WTC11 (cell line): ENCODE data around the gene CPNE7. TPM values are rescaled to one million over a fixed set of nuclear protein-coding genes. Genes with fewer than 3 reads are reported as not detected.

ENCODE experiments used
- CREB1 ChIP-seq: sonication (generic); formaldehyde crosslinking; IDR thresholded peaks from 2 replicates; pipeline ENCODE4 v1.8.0; 2023; ENCODE audit warnings: mild to moderate bottlenecking, missing genetic modification reagents
- ELF4 ChIP-seq: sonication (generic); formaldehyde crosslinking; IDR thresholded peaks from 2 replicates; pipeline ENCODE4 v1.8.1; 2022; ENCODE audit warnings: low read depth, mild to moderate bottlenecking, moderate library complexity, missing genetic modification reagents
- FOXJ3 ChIP-seq: sonication (generic); formaldehyde crosslinking; IDR thresholded peaks from 2 replicates; pipeline ENCODE4 v1.9.0; 2021; ENCODE audit warnings: missing genetic modification reagents, mild to moderate bottlenecking, borderline replicate concordance
- GABPB1 ChIP-seq: sonication (generic); formaldehyde crosslinking; IDR thresholded peaks from 2 replicates; pipeline ENCODE4 v1.8.1; 2023; ENCODE audit warnings: mild to moderate bottlenecking, missing genetic modification reagents
- NFATC4 ChIP-seq: fragments of 250-450 bp; sonication (Bioruptor Pico); IDR thresholded peaks from 2 replicates; pipeline ENCODE4 v1.9.0; 2021; ENCODE audit warnings: mild to moderate bottlenecking
- NFYB ChIP-seq: sonication (generic); formaldehyde crosslinking; conservative IDR thresholded peaks from 2 replicates; pipeline ENCODE4 v1.8.0; 2022; ENCODE audit warnings: low read depth, missing genetic modification reagents
- NR2C2 ChIP-seq: sonication (generic); formaldehyde crosslinking; IDR thresholded peaks from 2 replicates; pipeline ENCODE4 v1.8.0; 2022; ENCODE audit warnings: mild to moderate bottlenecking, missing genetic modification reagents
- RORB ChIP-seq: fragments of 250-450 bp; sonication (Bioruptor Pico); IDR thresholded peaks from 2 replicates; pipeline ENCODE4 v1.9.0; 2021; ENCODE audit warnings: mild to moderate bottlenecking
- SP1 ChIP-seq: sonication (generic); formaldehyde crosslinking; conservative IDR thresholded peaks from 2 replicates; pipeline ENCODE4 v1.8.1; 2022; ENCODE audit warnings: missing genetic modification reagents
- TEAD4 ChIP-seq: sonication (generic); formaldehyde crosslinking; IDR thresholded peaks from 2 replicates; pipeline ENCODE4 v1.8.0; 2022; ENCODE audit warnings: mild to moderate bottlenecking, missing genetic modification reagents
- ZNF138 ChIP-seq: sonication (generic); formaldehyde crosslinking; conservative IDR thresholded peaks from 2 replicates; pipeline ENCODE4 v1.8.1; 2022; ENCODE audit warnings: mild to moderate bottlenecking, moderate library complexity, missing genetic modification reagents
- ZNF416 ChIP-seq: fragments of 250-450 bp; sonication (Bioruptor Pico); IDR thresholded peaks from 2 replicates; pipeline ENCODE4 v1.9.0; 2021; ENCODE audit warnings: mild to moderate bottlenecking, inconsistent platforms
- total RNA-seq: library from RNA; stranded (reverse); gene quantifications from 3 replicates; pipeline ENCODE4 v1.2.3, GENCODE V29; 2021
- TF ChIP-seq, protein P1 (sequence below): sonication (generic); formaldehyde crosslinking; IDR thresholded peaks from 2 replicates; pipeline ENCODE4 v1.8.0; 2022; ENCODE audit warnings: mild to moderate bottlenecking, missing genetic modification reagents
- TF ChIP-seq, protein P2 (sequence below): fragments of 250-450 bp; sonication (Bioruptor Pico); IDR thresholded peaks from 2 replicates; pipeline ENCODE4 v1.9.0; 2021; ENCODE audit warnings: mild to moderate bottlenecking
- TF ChIP-seq, protein P3 (sequence below): sonication (generic); formaldehyde crosslinking; IDR thresholded peaks from 2 replicates; pipeline ENCODE4 v1.8.1; 2023; ENCODE audit warnings: mild to moderate bottlenecking, missing genetic modification reagents
- TF ChIP-seq, protein P4 (sequence below): sonication (generic); formaldehyde crosslinking; IDR thresholded peaks from 2 replicates; pipeline ENCODE4 v1.8.0; 2022; ENCODE audit warnings: mild to moderate bottlenecking, missing genetic modification reagents
- TF ChIP-seq, protein P5 (sequence below): sonication (generic); formaldehyde crosslinking; conservative IDR thresholded peaks from 2 replicates; pipeline ENCODE4 v1.8.1; 2022; ENCODE audit warnings: mild to moderate bottlenecking, missing genetic modification reagents
- TF ChIP-seq, protein P6 (sequence below): sonication (generic); formaldehyde crosslinking; IDR thresholded peaks from 2 replicates; pipeline ENCODE4 v1.8.0; 2023; ENCODE audit warnings: missing genetic modification reagents, mild to moderate bottlenecking, borderline replicate concordance
- TF ChIP-seq, protein P7 (sequence below): sonication (generic); formaldehyde crosslinking; IDR thresholded peaks from 2 replicates; pipeline ENCODE4 v1.8.1; 2022; ENCODE audit warnings: missing genetic modification reagents, borderline replicate concordance

CPNE7 gene
- total RNA-seq, 1 experiment from 2014 or later: 42.6 TPM

DNA sequence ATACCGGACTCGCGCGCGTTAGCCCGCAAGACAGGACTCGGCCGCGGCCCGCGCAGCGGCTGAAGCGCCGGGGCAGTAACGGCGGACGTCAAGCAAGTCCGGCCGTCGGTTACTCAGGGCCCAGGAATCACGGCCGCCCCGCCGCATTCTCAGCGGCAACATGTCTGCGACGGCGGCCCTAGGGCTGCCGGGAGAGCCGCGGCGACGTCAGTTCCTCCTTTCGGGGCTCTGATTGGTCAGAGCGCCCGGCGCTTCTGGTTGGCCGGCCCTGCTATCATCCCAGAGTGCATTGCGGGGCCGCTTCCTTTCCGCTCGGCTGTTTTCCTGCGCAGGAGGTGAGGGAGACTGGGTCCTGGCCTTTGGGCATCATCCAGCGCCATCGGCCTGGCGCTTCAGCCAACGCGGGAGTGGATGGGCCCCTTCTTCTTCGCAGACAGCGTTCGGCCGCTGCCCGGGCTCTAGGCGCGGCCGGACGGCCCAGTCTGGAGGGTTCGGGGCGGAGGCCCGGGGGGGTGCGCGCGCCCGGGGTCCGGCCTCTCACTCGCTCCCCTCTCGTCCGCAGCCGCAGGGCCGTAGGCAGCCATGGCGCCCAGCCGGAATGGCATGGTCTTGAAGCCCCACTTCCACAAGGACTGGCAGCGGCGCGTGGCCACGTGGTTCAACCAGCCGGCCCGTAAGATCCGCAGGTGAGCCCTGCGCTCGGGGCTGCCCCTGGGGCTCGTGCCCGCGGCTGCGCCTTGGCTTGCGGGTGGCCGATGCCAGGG lies 15.0 kb upstream of the CPNE7 start, which contains the start of gene RPL13 (continued):
- TF ChIP-seq, protein P1, sequence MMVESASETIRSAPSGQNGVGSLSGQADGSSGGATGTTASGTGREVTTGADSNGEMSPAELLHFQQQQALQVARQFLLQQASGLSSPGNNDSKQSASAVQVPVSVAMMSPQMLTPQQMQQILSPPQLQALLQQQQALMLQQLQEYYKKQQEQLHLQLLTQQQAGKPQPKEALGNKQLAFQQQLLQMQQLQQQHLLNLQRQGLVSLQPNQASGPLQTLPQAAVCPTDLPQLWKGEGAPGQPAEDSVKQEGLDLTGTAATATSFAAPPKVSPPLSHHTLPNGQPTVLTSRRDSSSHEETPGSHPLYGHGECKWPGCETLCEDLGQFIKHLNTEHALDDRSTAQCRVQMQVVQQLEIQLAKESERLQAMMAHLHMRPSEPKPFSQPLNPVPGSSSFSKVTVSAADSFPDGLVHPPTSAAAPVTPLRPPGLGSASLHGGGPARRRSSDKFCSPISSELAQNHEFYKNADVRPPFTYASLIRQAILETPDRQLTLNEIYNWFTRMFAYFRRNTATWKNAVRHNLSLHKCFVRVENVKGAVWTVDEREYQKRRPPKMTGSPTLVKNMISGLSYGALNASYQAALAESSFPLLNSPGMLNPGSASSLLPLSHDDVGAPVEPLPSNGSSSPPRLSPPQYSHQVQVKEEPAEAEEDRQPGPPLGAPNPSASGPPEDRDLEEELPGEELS (CRISPR knock-in tag): peak; percentile 90; the same call in 1 of the 2 replicates
- TF ChIP-seq, protein P2, sequence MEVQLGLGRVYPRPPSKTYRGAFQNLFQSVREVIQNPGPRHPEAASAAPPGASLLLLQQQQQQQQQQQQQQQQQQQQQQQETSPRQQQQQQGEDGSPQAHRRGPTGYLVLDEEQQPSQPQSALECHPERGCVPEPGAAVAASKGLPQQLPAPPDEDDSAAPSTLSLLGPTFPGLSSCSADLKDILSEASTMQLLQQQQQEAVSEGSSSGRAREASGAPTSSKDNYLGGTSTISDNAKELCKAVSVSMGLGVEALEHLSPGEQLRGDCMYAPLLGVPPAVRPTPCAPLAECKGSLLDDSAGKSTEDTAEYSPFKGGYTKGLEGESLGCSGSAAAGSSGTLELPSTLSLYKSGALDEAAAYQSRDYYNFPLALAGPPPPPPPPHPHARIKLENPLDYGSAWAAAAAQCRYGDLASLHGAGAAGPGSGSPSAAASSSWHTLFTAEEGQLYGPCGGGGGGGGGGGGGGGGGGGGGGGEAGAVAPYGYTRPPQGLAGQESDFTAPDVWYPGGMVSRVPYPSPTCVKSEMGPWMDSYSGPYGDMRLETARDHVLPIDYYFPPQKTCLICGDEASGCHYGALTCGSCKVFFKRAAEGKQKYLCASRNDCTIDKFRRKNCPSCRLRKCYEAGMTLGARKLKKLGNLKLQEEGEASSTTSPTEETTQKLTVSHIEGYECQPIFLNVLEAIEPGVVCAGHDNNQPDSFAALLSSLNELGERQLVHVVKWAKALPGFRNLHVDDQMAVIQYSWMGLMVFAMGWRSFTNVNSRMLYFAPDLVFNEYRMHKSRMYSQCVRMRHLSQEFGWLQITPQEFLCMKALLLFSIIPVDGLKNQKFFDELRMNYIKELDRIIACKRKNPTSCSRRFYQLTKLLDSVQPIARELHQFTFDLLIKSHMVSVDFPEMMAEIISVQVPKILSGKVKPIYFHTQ (CRISPR knock-in tag): no peak
- no peak for TF ChIP-seq FOXJ3 (CRISPR knock-in tag)
- TF ChIP-seq TEAD4: peak; percentile 44; the same call in 1 of the 2 replicates
- TF ChIP-seq, protein P3, sequence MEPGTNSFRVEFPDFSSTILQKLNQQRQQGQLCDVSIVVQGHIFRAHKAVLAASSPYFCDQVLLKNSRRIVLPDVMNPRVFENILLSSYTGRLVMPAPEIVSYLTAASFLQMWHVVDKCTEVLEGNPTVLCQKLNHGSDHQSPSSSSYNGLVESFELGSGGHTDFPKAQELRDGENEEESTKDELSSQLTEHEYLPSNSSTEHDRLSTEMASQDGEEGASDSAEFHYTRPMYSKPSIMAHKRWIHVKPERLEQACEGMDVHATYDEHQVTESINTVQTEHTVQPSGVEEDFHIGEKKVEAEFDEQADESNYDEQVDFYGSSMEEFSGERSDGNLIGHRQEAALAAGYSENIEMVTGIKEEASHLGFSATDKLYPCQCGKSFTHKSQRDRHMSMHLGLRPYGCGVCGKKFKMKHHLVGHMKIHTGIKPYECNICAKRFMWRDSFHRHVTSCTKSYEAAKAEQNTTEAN (CRISPR knock-in tag): peak; percentile 15; the same call in 1 of the 2 replicates
- TF ChIP-seq ZNF138: no peak
- TF ChIP-seq NFYB (CRISPR knock-in tag): peak; percentile 74
- TF ChIP-seq SP1: peak; percentile 68
- peak; percentile 36; the same call in 1 of the 2 replicates for TF ChIP-seq ZNF416 (CRISPR knock-in tag)
- TF ChIP-seq CREB1 (CRISPR knock-in tag): peak; percentile 70; the same call in 1 of the 2 replicates
- TF ChIP-seq, protein P4, sequence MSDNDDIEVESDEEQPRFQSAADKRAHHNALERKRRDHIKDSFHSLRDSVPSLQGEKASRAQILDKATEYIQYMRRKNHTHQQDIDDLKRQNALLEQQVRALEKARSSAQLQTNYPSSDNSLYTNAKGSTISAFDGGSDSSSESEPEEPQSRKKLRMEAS (CRISPR knock-in tag): peak; percentile 93
- TF ChIP-seq, protein P5, sequence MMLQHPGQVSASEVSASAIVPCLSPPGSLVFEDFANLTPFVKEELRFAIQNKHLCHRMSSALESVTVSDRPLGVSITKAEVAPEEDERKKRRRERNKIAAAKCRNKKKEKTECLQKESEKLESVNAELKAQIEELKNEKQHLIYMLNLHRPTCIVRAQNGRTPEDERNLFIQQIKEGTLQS (CRISPR knock-in tag): no peak
- TF ChIP-seq NR2C2: peak; percentile 27; the same call in 1 of the 2 replicates
- peak; percentile 76 for TF ChIP-seq GABPB1
- TF ChIP-seq, protein P6, sequence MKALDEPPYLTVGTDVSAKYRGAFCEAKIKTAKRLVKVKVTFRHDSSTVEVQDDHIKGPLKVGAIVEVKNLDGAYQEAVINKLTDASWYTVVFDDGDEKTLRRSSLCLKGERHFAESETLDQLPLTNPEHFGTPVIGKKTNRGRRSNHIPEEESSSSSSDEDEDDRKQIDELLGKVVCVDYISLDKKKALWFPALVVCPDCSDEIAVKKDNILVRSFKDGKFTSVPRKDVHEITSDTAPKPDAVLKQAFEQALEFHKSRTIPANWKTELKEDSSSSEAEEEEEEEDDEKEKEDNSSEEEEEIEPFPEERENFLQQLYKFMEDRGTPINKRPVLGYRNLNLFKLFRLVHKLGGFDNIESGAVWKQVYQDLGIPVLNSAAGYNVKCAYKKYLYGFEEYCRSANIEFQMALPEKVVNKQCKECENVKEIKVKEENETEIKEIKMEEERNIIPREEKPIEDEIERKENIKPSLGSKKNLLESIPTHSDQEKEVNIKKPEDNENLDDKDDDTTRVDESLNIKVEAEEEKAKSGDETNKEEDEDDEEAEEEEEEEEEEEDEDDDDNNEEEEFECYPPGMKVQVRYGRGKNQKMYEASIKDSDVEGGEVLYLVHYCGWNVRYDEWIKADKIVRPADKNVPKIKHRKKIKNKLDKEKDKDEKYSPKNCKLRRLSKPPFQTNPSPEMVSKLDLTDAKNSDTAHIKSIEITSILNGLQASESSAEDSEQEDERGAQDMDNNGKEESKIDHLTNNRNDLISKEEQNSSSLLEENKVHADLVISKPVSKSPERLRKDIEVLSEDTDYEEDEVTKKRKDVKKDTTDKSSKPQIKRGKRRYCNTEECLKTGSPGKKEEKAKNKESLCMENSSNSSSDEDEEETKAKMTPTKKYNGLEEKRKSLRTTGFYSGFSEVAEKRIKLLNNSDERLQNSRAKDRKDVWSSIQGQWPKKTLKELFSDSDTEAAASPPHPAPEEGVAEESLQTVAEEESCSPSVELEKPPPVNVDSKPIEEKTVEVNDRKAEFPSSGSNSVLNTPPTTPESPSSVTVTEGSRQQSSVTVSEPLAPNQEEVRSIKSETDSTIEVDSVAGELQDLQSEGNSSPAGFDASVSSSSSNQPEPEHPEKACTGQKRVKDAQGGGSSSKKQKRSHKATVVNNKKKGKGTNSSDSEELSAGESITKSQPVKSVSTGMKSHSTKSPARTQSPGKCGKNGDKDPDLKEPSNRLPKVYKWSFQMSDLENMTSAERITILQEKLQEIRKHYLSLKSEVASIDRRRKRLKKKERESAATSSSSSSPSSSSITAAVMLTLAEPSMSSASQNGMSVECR: peak; percentile 21; the same call in 1 of the 2 replicates
- TF ChIP-seq, protein P7, sequence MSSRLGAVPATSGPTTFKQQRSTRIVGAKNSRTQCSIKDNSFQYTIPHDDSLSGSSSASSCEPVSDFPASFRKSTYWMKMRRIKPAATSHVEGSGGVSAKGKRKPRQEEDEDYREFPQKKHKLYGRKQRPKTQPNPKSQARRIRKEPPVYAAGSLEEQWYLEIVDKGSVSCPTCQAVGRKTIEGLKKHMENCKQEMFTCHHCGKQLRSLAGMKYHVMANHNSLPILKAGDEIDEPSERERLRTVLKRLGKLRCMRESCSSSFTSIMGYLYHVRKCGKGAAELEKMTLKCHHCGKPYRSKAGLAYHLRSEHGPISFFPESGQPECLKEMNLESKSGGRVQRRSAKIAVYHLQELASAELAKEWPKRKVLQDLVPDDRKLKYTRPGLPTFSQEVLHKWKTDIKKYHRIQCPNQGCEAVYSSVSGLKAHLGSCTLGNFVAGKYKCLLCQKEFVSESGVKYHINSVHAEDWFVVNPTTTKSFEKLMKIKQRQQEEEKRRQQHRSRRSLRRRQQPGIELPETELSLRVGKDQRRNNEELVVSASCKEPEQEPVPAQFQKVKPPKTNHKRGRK: no peak
- TF ChIP-seq RORB: no peak
- 0 out of 2 replicates have a peak, but pooled peaks have one; percentile 10 for TF ChIP-seq NFATC4 (CRISPR knock-in tag)
- no peak for TF ChIP-seq ELF4 (CRISPR knock-in tag)
- TF ChIP-seq, all 79 proteins: peak for 30
